Activated T-cell treated with anti-CD3 and anti-CD28 coated beads, Interleukin-2, amount 50 U/mL, for 72 hours (primary cell): Measurements from ENCODE around the gene DAP. TPM values are rescaled to one million over a fixed set of nuclear protein-coding genes. Genes with fewer than 3 reads are reported as not detected.
"Not testable (repeated sequence)": the region's sequence is repeated elsewhere in the genome, so short reads cannot be mapped to it uniquely, and the experiment has no call there.

ENCODE experiments used
- ATAC-seq, 2 donors: fragments of 150-1000 bp; cut with Tn5 transposase; replicated peaks in 1 of 2; 2 replicates each; pipeline ENCODE4 v1.10.0; 2021; ENCODE audit warnings: moderate library complexity in 2 of 2, mild to moderate bottlenecking in 1 of 2
- DNase-seq, 2 donors: peaks; one replicate each; pipeline ENCODE4 v3.0.0; 2021 to 2022; ENCODE audit warnings: mixed read lengths in 1 of 2
- H3K27ac Mint-ChIP-seq: one replicate; pipeline ENCODE4 v1.8.0; 2022; ENCODE audit warnings: mild to moderate bottlenecking, moderate library complexity, mixed read lengths
- H3K27me3 Mint-ChIP-seq: one replicate; pipeline ENCODE4 v1.8.0; 2022; ENCODE audit warnings: low read depth, mixed read lengths
- H3K36me3 Mint-ChIP-seq, 2 donors: one replicate each; pipeline ENCODE4 v1.8.0; 2022; ENCODE audit warnings: mixed read lengths in 2 of 2, mild to moderate bottlenecking in 1 of 2; ENCODE audit not compliant: insufficient read depth in 2 of 2
- H3K4me1 Mint-ChIP-seq: one replicate; pipeline ENCODE4 v1.8.0; 2022; ENCODE audit warnings: low read depth, mixed read lengths
- H3K4me3 Mint-ChIP-seq, 2 donors: one replicate each; pipeline ENCODE4 v1.8.0; 2022; ENCODE audit warnings: mild to moderate bottlenecking in 2 of 2, mixed read lengths in 2 of 2, moderate library complexity in 2 of 2
- H3K9me3 Mint-ChIP-seq, 2 donors: one replicate each; pipeline ENCODE4 v1.8.0; 2022; ENCODE audit warnings: mixed read lengths in 2 of 2
- total RNA-seq, 2 donors: library from RNA; stranded (reverse); gene quantifications; one replicate each; pipeline ENCODE4 v1.2.3, GENCODE V29; 2022

Gene DAP
- total RNA-seq, 2 donors from 2014 or later, result 55.9 to 61.6 TPM

GRCh38 chr5:10672146-10673016 lies 88.7 kb downstream of the DAP start:
- DNase-seq (no peak), ATAC-seq (no peak)
- Mint-ChIP-seq H3K4me3 (no peak overlapping the region), H3K36me3 (no peaks in the 10 kb centered on the region), H3K27me3 (no peaks in the 10 kb centered on the region), H3K9me3 (peaks cover 0 to 2% of the 10 kb centered on the region in 2 donors), H3K4me1 (no peaks in the 10 kb centered on the region), H3K27ac (no peak overlapping the region)

GRCh38 chr5:10671041-10672008 lies 89.7 kb downstream of the DAP start:
- no peaks in the 10 kb centered on the region for H3K36me3 Mint-ChIP-seq
- no peaks in the 10 kb centered on the region for H3K4me1 Mint-ChIP-seq
- no peak overlapping the region for H3K27ac Mint-ChIP-seq
- no peaks in the 10 kb centered on the region for H3K9me3 Mint-ChIP-seq
- ATAC-seq (no peak), DNase-seq (no peak)
- H3K27me3 Mint-ChIP-seq, result no peaks in the 10 kb centered on the region
- no peak overlapping the region for H3K4me3 Mint-ChIP-seq

GRCh38 chr5:10669983-10670382 lies 91.1 kb downstream of the DAP start:
- Mint-ChIP-seq H3K27me3 (no peaks in the 10 kb centered on the region), H3K4me1 (no peaks in the 10 kb centered on the region), H3K27ac (no peak overlapping the region), H3K9me3 (no peaks in the 10 kb centered on the region), H3K4me3 (no peak overlapping the region), H3K36me3 (no peaks in the 10 kb centered on the region)
- DNase-seq, result no peak
- no peak for ATAC-seq

- no peak overlapping the region for H3K27ac Mint-ChIP-seq
- H3K4me3 Mint-ChIP-seq, result no peak overlapping the region
- H3K9me3 Mint-ChIP-seq, result no peaks in the 10 kb centered on the region
- no peaks in the 10 kb centered on the region for H3K4me1 Mint-ChIP-seq
- no peaks in the 10 kb centered on the region for H3K36me3 Mint-ChIP-seq
- ATAC-seq (no peak), DNase-seq (no peak)
- no peaks in the 10 kb centered on the region for H3K27me3 Mint-ChIP-seq
Observed at GRCh38 chr5:10668697-10669096, 92.3 kb downstream of the DAP start.

GRCh38 chr5:10667431-10668057 lies 93.5 kb downstream of the DAP start:
- no peaks in the 10 kb centered on the region for H3K27me3 Mint-ChIP-seq
- no peaks in the 10 kb centered on the region for H3K4me1 Mint-ChIP-seq
- H3K27ac Mint-ChIP-seq, result no peak overlapping the region
- no peaks in the 10 kb centered on the region for H3K9me3 Mint-ChIP-seq
- no peak overlapping the region for H3K4me3 Mint-ChIP-seq
- no peaks in the 10 kb centered on the region for H3K36me3 Mint-ChIP-seq
- ATAC-seq, result no peak
- no peak for DNase-seq

GRCh38 chr5:10666531-10667299 lies 94.3 kb downstream of the DAP start:
- no peak overlapping the region for H3K27ac Mint-ChIP-seq
- no peaks in the 10 kb centered on the region for H3K36me3 Mint-ChIP-seq
- H3K9me3 Mint-ChIP-seq, result no peaks in the 10 kb centered on the region
- H3K4me3 Mint-ChIP-seq, result no peak overlapping the region
- no peak for ATAC-seq
- DNase-seq, result no peak
- H3K27me3 Mint-ChIP-seq, result no peaks in the 10 kb centered on the region
- no peaks in the 10 kb centered on the region for H3K4me1 Mint-ChIP-seq

- no peak overlapping the region for H3K27ac Mint-ChIP-seq
Observed at GRCh38 chr5:10665799-10666198, 95.2 kb downstream of the DAP start.

GRCh38 chr5:10664180-10664769 lies 96.8 kb downstream of the DAP start:
- H3K9me3 Mint-ChIP-seq, ATAC-seq, H3K27ac Mint-ChIP-seq, DNase-seq, H3K27me3 Mint-ChIP-seq, H3K36me3 Mint-ChIP-seq, H3K4me1 Mint-ChIP-seq, H3K4me3 Mint-ChIP-seq: not testable (repeated sequence)

More at GRCh38 chr5:10665799-10666198, 95.2 kb downstream of the DAP start:
- no peaks in the 10 kb centered on the region for H3K4me1 Mint-ChIP-seq
- ATAC-seq (no peak), DNase-seq (no peak)
- no peaks in the 10 kb centered on the region for H3K36me3 Mint-ChIP-seq
- H3K9me3 Mint-ChIP-seq, result no peaks in the 10 kb centered on the region
- H3K27me3 Mint-ChIP-seq, result no peaks in the 10 kb centered on the region
- no peak overlapping the region for H3K4me3 Mint-ChIP-seq

GRCh38 chr5:10663489-10664179 lies 97.4 kb downstream of the DAP start:
- Mint-ChIP-seq H3K4me1 (no peaks in the 10 kb centered on the region), H3K36me3 (no peaks in the 10 kb centered on the region), H3K9me3 (no peaks in the 10 kb centered on the region), H3K27ac (no peak overlapping the region), H3K4me3 (no peak overlapping the region), H3K27me3 (no peaks in the 10 kb centered on the region)
- no peak for ATAC-seq
- no peak for DNase-seq

- H3K27me3 Mint-ChIP-seq, result no peaks in the 10 kb centered on the region
- H3K27ac Mint-ChIP-seq, result no peak overlapping the region
- DNase-seq (no peak), ATAC-seq (no peak)
- H3K9me3 Mint-ChIP-seq, result no peaks in the 10 kb centered on the region
- H3K4me1 Mint-ChIP-seq, result no peaks in the 10 kb centered on the region
- H3K4me3 Mint-ChIP-seq, result no peak overlapping the region
- H3K36me3 Mint-ChIP-seq, result no peaks in the 10 kb centered on the region
Observed at GRCh38 chr5:10662661-10663488, 98.2 kb downstream of the DAP start.

- DNase-seq, result no peak
- no peaks in the 10 kb centered on the region for H3K36me3 Mint-ChIP-seq
- no peak overlapping the region for H3K27ac Mint-ChIP-seq
- H3K9me3 Mint-ChIP-seq, result no peaks in the 10 kb centered on the region
- no peak for ATAC-seq
- no peaks in the 10 kb centered on the region for H3K4me1 Mint-ChIP-seq
- H3K27me3 Mint-ChIP-seq, result no peaks in the 10 kb centered on the region
- no peak overlapping the region for H3K4me3 Mint-ChIP-seq
Observed at GRCh38 chr5:10662083-10662482, 99.0 kb downstream of the DAP start.
